ENCODE data around the gene POT1. TPM values are rescaled to one million over a fixed set of nuclear protein-coding genes. Genes with fewer than 3 reads are reported as not detected.

The POT1 gene
- total and polyA plus RNA-seq, 2 donors (not counting 3 experiments of a cell fraction or from before 2014, with no cell fraction given): 11.1 to 22.4 TPM

DNA sequence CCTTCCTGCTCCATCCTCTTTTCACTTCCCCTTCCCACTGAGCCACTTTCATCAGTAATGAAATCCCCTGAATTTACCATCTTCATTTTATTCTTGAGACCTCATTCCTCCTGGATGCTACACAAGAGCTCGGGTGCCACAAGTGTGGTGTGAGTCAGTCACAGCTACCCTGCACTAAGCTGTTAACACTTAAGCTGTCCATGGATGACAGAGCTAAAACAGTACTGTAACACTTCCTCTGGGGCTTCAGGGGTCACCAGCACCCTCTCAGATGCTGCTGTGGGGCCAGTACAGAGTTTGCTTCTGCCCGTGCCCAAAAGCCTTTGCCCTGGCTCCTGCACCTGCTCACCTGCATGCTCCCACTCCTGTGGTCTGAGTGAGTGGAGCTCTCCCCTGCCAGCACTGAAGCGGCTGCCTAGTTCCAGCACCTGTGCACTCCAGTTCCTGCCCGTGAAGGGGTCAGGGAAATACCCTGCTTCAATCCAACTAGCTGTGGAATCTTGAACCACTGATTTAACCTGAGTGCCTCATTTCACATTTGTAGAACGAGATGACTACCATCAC, 71.9 kb downstream of the POT1 start:
- intact Hi-C loops (cut with micrococcal nuclease): loop anchor here (5.0 kb wide), 3 partner anchors 70 to 1220 kb away; no protein-coding TSS in a partner anchor
- TF ChIP-seq, protein P1, sequence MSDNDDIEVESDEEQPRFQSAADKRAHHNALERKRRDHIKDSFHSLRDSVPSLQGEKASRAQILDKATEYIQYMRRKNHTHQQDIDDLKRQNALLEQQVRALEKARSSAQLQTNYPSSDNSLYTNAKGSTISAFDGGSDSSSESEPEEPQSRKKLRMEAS (IDR thresholded peaks at IDR 0.05; ENCODE audit: insufficient read depth, insufficient read length): no peak
- Histone ChIP-seq H3K9me3 (replicated peaks; ENCODE audit: control insufficient read depth, insufficient read depth, low read length) (no peaks in the 10 kb centered on the region), H3K9me1 (replicated peaks; ENCODE audit: control insufficient read depth, extremely low read depth, insufficient read depth, low read length) (no peaks in the 10 kb centered on the region), H3K4me2 (ENCODE audit: insufficient read depth, low read length) (no peak overlapping the region), H3K27ac (ENCODE audit: insufficient read depth, low read depth, low read length) (no peak overlapping the region), H2AFZ (ENCODE audit: low read depth, low read length) (no peak overlapping the region), H3K9ac (replicated peaks; ENCODE audit: extremely low read depth, insufficient read depth, low read length) (no peak overlapping the region), H4K20me1 (replicated peaks; ENCODE audit: control insufficient read depth, extremely low read depth, insufficient read depth, low read length) (no peaks in the 10 kb centered on the region), H3K27me3 (ENCODE audit: control insufficient read depth in 2 of 2, insufficient read depth in 2 of 2, low read length in 2 of 2) (no peaks in the 10 kb centered on the region), H3K4me1 (ENCODE audit: control insufficient read depth, extremely low read depth, insufficient read depth, low read length) (no peaks in the 10 kb centered on the region), H3K79me2 (ENCODE audit: control insufficient read depth, insufficient read depth, low read length) (no peaks in the 10 kb centered on the region), H3K4me3 (replicated peaks in 1 of 3; ENCODE audit: insufficient read depth in 1 of 3, low read depth in 1 of 3, low read length in 3 of 3) (no peak overlapping the region), H3K36me3 (ENCODE audit: control insufficient read depth in 2 of 2, extremely low read depth in 1 of 2, insufficient read depth in 2 of 2, low read length in 2 of 2) (no peaks in the 10 kb centered on the region)
- no TSS peak for BruUV-seq (replicated peaks)
- FAIRE-seq (no peak), DNase-seq (ENCODE audit: low read depth, low spot score) (no peak)
- CTCF ChIA-PET: interaction anchor here (0.6 to 8.6 kb wide), 8 partner anchors 14 to 891 kb away, joined by 3 to 109 read pairs (median 6); no protein-coding TSS in a partner anchor
- POLR2A ChIA-PET: no interaction called here
- dilution Hi-C loops (cut with MboI; ENCODE audit: extremely low pct_ligation_motif_present, low sequenced_read_pairs): no loop called here

DNA sequence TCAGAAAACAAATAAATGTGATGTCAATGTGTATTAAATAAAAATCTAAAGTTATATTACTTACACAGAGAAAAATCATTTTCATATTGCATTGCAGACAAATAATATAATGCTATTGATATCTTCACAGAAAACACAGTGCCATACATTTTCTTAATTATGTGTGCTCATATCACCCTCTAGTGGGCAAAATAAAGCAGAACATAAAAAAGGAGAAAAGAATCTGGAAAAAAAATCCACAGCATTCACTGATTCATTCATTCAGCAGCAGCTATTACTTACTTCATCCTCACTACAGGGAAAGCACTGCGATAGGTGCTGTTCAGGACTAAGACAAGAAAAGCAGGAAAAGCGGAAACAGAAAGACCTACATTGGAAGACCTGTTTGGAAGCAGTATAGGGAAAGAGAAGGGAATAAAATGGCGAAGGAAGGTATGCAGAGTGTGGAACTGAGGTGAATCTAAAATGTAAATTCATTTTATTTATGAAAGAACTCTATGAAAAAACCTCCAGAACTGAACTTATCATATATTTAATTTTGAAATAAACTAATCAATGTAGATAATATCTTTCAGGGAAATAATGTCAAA, 73.2 kb downstream of the POT1 start:
- Histone ChIP-seq H3K27me3 (ENCODE audit: control insufficient read depth in 2 of 2, insufficient read depth in 2 of 2, low read length in 2 of 2) (no peaks in the 10 kb centered on the region), H3K9me1 (replicated peaks; ENCODE audit: control insufficient read depth, extremely low read depth, insufficient read depth, low read length) (no peaks in the 10 kb centered on the region), H3K9ac (replicated peaks; ENCODE audit: extremely low read depth, insufficient read depth, low read length) (no peak overlapping the region), H3K9me3 (replicated peaks; ENCODE audit: control insufficient read depth, insufficient read depth, low read length) (no peaks in the 10 kb centered on the region), H2AFZ (ENCODE audit: low read depth, low read length) (no peak overlapping the region), H3K36me3 (ENCODE audit: control insufficient read depth in 2 of 2, extremely low read depth in 1 of 2, insufficient read depth in 2 of 2, low read length in 2 of 2) (no peaks in the 10 kb centered on the region), H3K27ac (ENCODE audit: insufficient read depth, low read depth, low read length) (no peak overlapping the region), H3K4me3 (replicated peaks in 1 of 3; ENCODE audit: insufficient read depth in 1 of 3, low read depth in 1 of 3, low read length in 3 of 3) (no peak overlapping the region), H4K20me1 (replicated peaks; ENCODE audit: control insufficient read depth, extremely low read depth, insufficient read depth, low read length) (no peaks in the 10 kb centered on the region), H3K79me2 (ENCODE audit: control insufficient read depth, insufficient read depth, low read length) (no peaks in the 10 kb centered on the region), H3K4me1 (ENCODE audit: control insufficient read depth, extremely low read depth, insufficient read depth, low read length) (no peaks in the 10 kb centered on the region), H3K4me2 (ENCODE audit: insufficient read depth, low read length) (no peak overlapping the region)
- dilution Hi-C loops (cut with MboI; ENCODE audit: extremely low pct_ligation_motif_present, low sequenced_read_pairs) (no loop called here), intact Hi-C loops (cut with micrococcal nuclease) (loop anchor here (1.0 to 5.0 kb wide), 5 partner anchors 69 to 1219 kb away; no protein-coding TSS in a partner anchor)
- peak; percentile 61 for DNase-seq (ENCODE audit: low read depth, low spot score)
- ChIA-PET POLR2A (no interaction called here), CTCF (interaction anchor here (0.6 to 8.6 kb wide), 12 partner anchors 13 to 1283 kb away, joined by 3 to 109 read pairs (median 4); partner anchors contain the start of gene POT1)
- FAIRE-seq: peak; percentile 63
- no TSS peak for BruUV-seq (replicated peaks)
- no peak for TF ChIP-seq POLR2AphosphoS5 (IDR thresholded peaks at IDR 0.05; ENCODE audit: insufficient read depth, low read depth, low read length)
- TF ChIP-seq, protein P2, sequence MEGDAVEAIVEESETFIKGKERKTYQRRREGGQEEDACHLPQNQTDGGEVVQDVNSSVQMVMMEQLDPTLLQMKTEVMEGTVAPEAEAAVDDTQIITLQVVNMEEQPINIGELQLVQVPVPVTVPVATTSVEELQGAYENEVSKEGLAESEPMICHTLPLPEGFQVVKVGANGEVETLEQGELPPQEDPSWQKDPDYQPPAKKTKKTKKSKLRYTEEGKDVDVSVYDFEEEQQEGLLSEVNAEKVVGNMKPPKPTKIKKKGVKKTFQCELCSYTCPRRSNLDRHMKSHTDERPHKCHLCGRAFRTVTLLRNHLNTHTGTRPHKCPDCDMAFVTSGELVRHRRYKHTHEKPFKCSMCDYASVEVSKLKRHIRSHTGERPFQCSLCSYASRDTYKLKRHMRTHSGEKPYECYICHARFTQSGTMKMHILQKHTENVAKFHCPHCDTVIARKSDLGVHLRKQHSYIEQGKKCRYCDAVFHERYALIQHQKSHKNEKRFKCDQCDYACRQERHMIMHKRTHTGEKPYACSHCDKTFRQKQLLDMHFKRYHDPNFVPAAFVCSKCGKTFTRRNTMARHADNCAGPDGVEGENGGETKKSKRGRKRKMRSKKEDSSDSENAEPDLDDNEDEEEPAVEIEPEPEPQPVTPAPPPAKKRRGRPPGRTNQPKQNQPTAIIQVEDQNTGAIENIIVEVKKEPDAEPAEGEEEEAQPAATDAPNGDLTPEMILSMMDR (IDR thresholded peaks at IDR 0.05; ENCODE audit: extremely low read depth in 1 of 2, insufficient read depth in 1 of 2, low read depth in 1 of 2, low read length in 2 of 2): peak; percentile 31 to 44
